Measurements from ENCODE around the gene SLC49A4.
A peak's percentile ranks its signal among the peaks of the same experiment; 100 is the strongest.

The SLC49A4 gene

DNA sequence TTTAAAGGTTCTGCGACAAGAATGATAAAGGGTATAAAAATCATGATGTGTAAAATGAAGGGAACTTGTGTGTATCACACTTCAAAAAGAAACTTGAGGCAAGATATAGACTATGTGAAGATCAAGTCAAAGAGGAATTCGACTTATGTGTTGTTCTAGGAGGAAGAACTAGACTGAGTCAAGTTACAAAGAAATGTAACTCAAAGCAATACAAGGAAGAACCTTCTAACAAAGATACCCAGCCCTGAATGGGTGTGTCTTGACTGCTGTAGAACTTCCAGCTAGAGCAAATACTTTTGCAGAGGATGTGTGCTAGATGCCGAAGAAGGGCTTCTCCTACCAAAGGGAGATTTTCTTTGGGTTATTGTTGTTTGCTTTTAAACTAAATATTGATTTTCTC, 2.4 kb downstream of the SLC49A4 start:
- ATAC-seq (replicated peaks) (no peak), DNase-seq (no peak)
- Mint-ChIP-seq H3K9me3 (no peaks in the 10 kb centered on the region), H3K4me1 (ENCODE audit: low read depth in 2 of 2) (peaks cover 23 to 33% of the 10 kb centered on the region in 2 donors), H3K36me3 (ENCODE audit: insufficient read depth) (peaks cover 12% of the 10 kb centered on the region), H3K4me3 (no peak overlapping the region), H3K27ac (peak overlapping the region in 1 of 2 donors; percentile 1), H3K27me3 (no peaks in the 10 kb centered on the region)

DNA sequence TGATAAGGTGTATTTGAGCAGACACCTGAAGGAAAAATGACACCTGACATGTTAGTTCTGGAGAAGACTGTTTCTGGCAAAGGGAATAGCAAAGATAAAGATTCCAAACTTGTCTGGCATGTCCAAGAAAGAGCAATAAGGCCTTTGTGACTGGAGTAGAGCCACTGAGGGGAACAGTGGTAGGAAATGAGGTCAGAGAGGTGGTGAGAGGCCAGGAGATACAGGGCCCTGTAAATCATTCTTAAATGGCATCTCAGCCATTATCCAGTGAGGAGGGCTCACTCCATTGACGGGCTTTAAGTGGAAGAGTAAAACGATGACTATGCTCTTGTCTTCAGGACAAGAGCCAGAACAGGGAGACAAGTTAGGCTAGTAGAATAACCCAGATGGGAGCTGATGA, 4.5 kb downstream of the SLC49A4 start:
- ATAC-seq (replicated peaks) (no peak), DNase-seq (no peak)
- no peaks in the 10 kb centered on the region for H3K27me3 Mint-ChIP-seq
- H3K9me3 Mint-ChIP-seq, result no peaks in the 10 kb centered on the region
- H3K27ac Mint-ChIP-seq, result no peak overlapping the region
- H3K36me3 Mint-ChIP-seq (ENCODE audit: insufficient read depth), result peaks cover 3% of the 10 kb centered on the region
- H3K4me1 Mint-ChIP-seq (ENCODE audit: low read depth in 2 of 2), result peaks cover 17 to 24% of the 10 kb centered on the region in 2 donors
- H3K4me3 Mint-ChIP-seq, result no peak overlapping the region

DNA sequence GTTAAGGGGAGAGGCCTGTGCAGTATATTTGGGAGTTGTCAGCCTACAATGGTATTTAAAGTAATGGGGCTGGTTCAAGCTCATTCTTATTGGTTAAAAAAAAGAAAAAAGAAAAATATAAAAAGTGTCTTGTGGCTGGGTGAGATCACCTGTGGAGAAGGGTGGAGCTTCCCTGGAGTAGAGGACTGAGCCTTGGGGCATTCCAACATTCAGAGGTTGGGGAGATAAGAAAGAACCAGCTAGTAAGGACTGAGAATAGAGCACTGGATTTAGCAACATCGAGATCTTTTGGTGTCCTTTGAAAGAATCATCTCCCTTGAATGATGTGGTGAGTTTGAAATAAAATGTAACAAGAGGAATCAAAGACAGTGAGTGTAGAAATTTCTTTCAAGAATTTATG, 5.2 kb downstream of the SLC49A4 start:
- no peak for ATAC-seq (replicated peaks)
- DNase-seq, result no peak
- Mint-ChIP-seq H3K36me3 (ENCODE audit: insufficient read depth) (no peaks in the 10 kb centered on the region), H3K27ac (no peak overlapping the region), H3K27me3 (no peaks in the 10 kb centered on the region), H3K9me3 (no peaks in the 10 kb centered on the region), H3K4me1 (ENCODE audit: low read depth in 2 of 2) (peaks cover 14 to 20% of the 10 kb centered on the region in 2 donors), H3K4me3 (no peak overlapping the region)

DNA sequence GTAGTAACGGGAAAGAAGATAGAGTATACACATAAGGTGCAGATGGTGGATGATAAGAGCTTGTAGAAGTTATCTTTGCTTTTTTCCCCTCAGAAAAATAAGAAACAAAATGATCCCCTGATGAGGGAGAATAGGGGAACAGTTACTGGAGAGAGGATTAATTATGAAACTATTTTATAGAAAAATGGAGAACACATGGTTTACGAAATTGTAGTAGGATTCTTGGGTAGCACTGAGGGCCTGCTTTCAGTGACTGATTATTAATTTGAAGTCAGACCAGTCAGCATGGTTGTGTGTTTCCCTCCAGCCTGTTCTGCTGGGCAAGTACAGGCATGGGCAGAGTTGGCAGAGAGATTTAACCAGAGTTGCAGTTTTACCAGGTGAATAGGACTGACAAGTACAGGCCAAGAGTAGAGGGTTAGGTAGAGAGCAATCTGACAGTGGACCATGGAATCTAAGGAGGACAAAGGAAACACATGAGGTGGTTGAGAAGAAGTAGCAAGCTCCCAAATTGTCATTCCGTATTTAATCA, 5.9 kb downstream of the SLC49A4 start:
- Mint-ChIP-seq H3K36me3 (ENCODE audit: insufficient read depth) (no peaks in the 10 kb centered on the region), H3K4me3 (no peak overlapping the region), H3K27me3 (no peaks in the 10 kb centered on the region), H3K4me1 (ENCODE audit: low read depth in 2 of 2) (peaks cover 12 to 17% of the 10 kb centered on the region in 2 donors), H3K27ac (no peak overlapping the region), H3K9me3 (no peaks in the 10 kb centered on the region)
- no peak for ATAC-seq (replicated peaks)
- no peak for DNase-seq

DNA sequence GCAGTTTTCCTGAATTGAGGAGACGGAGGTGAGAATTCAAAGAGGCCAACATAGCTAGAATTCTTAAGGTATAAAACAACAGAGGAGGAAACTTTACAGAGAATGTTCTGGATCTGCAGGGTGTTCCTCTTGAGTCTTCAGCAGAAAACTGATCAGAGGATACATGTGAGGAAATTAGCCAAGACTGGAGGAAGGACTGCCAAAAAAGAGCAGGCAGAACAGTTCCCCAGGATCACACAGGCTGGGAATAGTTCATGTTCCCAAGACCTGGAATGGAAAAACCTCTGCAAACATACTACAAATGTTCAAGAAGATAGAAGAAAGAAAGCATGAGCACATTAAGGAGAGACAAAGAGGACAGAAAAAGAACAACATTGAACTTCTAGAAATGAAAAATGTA, 7.5 kb downstream of the SLC49A4 start:
- no peak for ATAC-seq (replicated peaks)
- peaks cover 4 to 9% of the 10 kb centered on the region in 2 donors for H3K4me1 Mint-ChIP-seq (ENCODE audit: low read depth in 2 of 2)
- no peaks in the 10 kb centered on the region for H3K27me3 Mint-ChIP-seq
- H3K9me3 Mint-ChIP-seq, result no peaks in the 10 kb centered on the region
- no peak overlapping the region for H3K4me3 Mint-ChIP-seq
- H3K36me3 Mint-ChIP-seq (ENCODE audit: insufficient read depth), result no peaks in the 10 kb centered on the region
- no peak overlapping the region for H3K27ac Mint-ChIP-seq
- no peak for DNase-seq

DNA sequence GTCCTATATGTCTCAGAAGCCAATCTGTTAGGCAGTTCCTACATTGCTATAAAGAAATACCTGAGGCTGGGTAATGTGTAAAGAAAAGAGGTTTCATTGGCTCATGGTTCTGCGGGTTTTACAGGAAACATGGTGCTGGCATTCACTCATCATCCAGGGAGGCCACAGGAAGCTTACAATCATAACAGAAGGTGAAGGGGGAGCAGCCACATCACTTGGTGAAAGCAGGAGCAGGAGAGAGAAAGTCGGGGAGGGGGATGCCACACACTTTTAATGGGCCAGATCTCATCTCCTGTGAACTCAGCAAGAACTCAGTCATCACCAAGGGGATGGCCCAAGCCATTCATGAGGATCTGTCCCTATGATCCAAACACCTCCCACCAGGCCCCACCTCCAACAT, 9.1 kb downstream of the SLC49A4 start:
- peaks cover 4 to 9% of the 10 kb centered on the region in 2 donors for H3K4me1 Mint-ChIP-seq (ENCODE audit: low read depth in 2 of 2)
- no peaks in the 10 kb centered on the region for H3K9me3 Mint-ChIP-seq
- no peaks in the 10 kb centered on the region for H3K27me3 Mint-ChIP-seq
- H3K36me3 Mint-ChIP-seq (ENCODE audit: insufficient read depth), result no peaks in the 10 kb centered on the region
- no peak overlapping the region for H3K27ac Mint-ChIP-seq
- DNase-seq (no peak), ATAC-seq (replicated peaks) (no peak)
- H3K4me3 Mint-ChIP-seq, result no peak overlapping the region

DNA sequence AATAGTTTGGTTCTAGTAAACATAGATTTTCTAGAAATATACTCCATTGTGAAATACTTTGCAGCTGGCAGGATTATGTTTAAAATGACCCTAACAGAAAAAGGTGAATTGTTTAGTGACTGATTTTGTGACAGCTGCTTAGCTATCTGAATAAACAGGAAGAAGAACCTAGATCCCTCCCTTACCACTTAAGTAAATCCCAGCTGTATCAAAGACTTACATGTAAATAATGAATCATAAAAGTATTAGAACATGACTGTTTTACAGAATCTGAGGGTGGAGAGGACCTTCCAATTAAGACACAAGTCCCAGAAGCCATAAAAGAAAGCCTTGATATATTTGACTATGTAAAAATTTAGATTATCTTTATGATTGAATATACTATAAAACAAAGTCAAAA, 15.9 kb downstream of the SLC49A4 start:
- DNase-seq (no peak), ATAC-seq (replicated peaks) (no peak)
- Mint-ChIP-seq H3K36me3 (ENCODE audit: insufficient read depth) (no peaks in the 10 kb centered on the region), H3K4me1 (ENCODE audit: low read depth in 2 of 2) (peaks cover 0 to 3% of the 10 kb centered on the region in 2 donors), H3K9me3 (no peaks in the 10 kb centered on the region), H3K27ac (no peak overlapping the region), H3K4me3 (no peak overlapping the region), H3K27me3 (no peaks in the 10 kb centered on the region)

DNA sequence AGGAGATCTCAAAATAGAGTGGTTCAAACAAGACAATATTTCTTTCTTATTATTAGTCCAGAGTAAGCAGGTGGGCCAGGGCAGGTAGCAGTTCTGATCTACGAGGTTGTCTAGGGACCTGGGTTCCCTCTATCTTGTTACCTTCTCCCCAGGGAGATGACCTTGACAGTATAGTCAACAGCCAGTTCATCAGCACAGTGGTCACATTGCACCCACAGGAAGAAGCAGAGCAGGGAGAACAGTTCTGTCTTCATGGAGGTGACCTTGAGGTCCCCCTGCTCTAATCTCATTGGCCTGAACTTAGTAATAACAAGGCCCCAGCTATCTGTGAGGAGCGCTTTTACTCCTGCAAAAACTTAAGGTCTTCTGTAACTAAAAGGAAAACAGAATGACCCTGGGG, 21.7 kb downstream of the SLC49A4 start:
- no peaks in the 10 kb centered on the region for H3K36me3 Mint-ChIP-seq (ENCODE audit: insufficient read depth)
- H3K4me3 Mint-ChIP-seq, result no peak overlapping the region
- H3K27me3 Mint-ChIP-seq, result no peaks in the 10 kb centered on the region
- ATAC-seq (replicated peaks) (no peak), DNase-seq (no peak)
- H3K27ac Mint-ChIP-seq, result no peak overlapping the region
- no peaks in the 10 kb centered on the region for H3K9me3 Mint-ChIP-seq
- peaks cover 2 to 5% of the 10 kb centered on the region in 2 donors for H3K4me1 Mint-ChIP-seq (ENCODE audit: low read depth in 2 of 2)

DNA sequence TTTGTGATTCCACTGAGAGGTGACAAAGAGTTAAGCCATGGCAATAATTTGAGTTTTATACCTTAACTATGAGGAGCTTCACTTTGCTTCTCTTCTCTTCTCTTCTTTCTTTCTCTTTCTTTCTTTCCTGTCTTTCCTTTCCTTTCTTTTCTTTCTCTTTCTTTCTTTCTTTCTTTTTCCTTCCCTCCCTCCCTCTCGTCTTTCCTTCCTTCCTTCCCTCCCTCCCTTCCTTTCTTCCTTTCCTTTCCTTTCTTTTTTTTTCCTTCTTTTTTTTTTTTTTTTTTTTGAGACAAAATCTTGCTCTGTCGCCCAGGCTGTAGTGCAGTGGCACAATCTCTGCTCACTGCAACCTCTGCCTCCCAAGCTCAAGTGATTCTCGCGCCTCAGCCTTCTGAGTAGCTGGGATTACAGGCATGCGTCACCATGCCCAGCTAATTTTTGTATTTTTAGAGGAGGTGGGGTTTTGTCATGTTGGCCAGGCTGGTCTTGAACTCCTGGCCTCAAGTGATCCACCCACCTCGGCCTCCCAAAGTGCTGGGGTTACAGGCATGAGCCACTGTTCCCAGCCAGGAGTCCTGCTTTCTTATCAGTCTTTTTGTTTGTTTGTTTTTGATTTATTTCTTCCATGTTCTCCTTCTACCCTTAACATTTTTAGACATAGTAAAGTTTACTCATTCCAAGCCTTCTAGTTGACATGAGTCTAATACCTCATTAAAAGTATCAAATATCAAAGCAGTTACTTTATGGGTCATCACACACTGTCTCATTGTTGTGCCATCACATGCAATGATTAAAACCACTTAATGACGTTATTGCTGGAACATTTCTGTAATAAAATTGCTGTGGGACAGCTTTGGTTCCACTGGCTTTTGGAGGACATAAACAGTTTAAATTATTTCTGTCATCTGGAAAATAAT, 29.9 kb downstream of the SLC49A4 start:
- no peak for ATAC-seq (replicated peaks)
- Mint-ChIP-seq H3K36me3 (ENCODE audit: insufficient read depth) (no peaks in the 10 kb centered on the region), H3K4me1 (ENCODE audit: low read depth in 2 of 2) (peaks cover 0 to 2% of the 10 kb centered on the region in 2 donors), H3K27ac (peak overlapping the region in 1 of 2 donors; percentile 26), H3K9me3 (no peaks in the 10 kb centered on the region), H3K27me3 (no peaks in the 10 kb centered on the region), H3K4me3 (no peak overlapping the region)
- DNase-seq, result no peak

DNA sequence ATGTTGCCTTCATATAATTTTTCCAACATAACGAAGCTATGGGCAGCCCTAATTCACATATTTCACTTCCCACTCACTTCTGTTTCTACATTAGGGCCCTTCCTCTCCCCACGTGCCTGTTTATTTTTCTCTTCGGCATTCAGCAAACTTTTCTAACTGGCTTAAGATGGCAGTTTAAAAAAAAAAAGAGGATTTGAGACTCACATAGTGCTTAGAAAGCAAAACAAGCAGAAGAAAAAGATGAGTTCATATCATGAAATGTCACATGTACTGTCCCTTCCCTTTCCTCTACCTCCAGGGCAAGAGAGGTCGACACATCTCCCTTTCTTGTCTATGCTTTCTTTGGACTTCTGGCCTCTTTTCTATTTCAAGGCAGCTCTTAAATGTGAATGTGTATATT, 30.6 kb downstream of the SLC49A4 start:
- H3K27me3 Mint-ChIP-seq, result no peaks in the 10 kb centered on the region
- DNase-seq (no peak), ATAC-seq (replicated peaks) (no peak)
- no peak overlapping the region for H3K4me3 Mint-ChIP-seq
- H3K4me1 Mint-ChIP-seq (ENCODE audit: low read depth in 2 of 2), result peaks cover 0 to 2% of the 10 kb centered on the region in 2 donors
- H3K36me3 Mint-ChIP-seq (ENCODE audit: insufficient read depth), result no peaks in the 10 kb centered on the region
- no peaks in the 10 kb centered on the region for H3K9me3 Mint-ChIP-seq
- no peak overlapping the region for H3K27ac Mint-ChIP-seq

DNA sequence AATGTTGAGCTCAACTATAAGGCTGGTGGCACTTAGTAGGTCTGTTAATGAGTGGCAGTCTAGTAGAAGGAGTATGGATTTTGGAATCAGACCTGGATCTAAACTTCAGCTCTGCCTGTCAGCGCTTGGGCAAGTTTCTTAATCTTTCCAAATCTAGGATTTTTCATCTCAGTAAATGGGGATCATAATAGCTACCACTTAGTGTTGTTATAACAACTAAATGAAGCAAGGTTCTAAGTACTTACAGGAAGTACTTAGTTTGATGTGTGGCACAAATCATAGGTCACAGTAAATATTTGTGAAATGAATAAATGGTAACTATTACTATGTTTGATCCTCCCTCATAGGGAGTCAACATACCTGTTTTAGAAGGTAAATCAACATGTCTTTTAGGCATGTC, 31.4 kb downstream of the SLC49A4 start:
- no peak overlapping the region for H3K4me3 Mint-ChIP-seq
- no peaks in the 10 kb centered on the region for H3K36me3 Mint-ChIP-seq (ENCODE audit: insufficient read depth)
- ATAC-seq (replicated peaks), result no peak
- no peak for DNase-seq
- H3K9me3 Mint-ChIP-seq, result no peaks in the 10 kb centered on the region
- no peaks in the 10 kb centered on the region for H3K27me3 Mint-ChIP-seq
- no peaks in the 10 kb centered on the region for H3K4me1 Mint-ChIP-seq (ENCODE audit: low read depth in 2 of 2)
- H3K27ac Mint-ChIP-seq, result no peak overlapping the region

DNA sequence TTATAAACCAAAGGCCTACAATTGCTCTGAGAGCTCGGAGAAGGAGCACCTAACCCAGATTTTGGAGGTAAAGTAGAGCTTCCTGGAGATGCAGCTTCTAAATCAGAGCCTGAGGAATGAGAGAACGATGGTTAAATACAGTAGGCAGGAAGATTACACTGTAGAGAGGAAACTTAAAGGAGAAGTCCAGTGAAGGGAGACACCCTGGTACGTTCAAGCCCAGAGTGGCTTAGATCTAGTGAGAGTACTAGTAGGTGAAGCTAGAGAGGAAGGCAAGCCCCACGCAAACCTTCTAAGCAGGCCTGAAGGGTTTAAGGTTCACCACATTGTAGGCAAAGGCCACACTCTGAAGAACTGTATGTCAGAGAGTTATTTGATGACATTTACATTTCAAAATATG, 33.4 kb downstream of the SLC49A4 start:
- H3K27ac Mint-ChIP-seq, result no peak overlapping the region
- DNase-seq (no peak), ATAC-seq (replicated peaks) (no peak)
- no peaks in the 10 kb centered on the region for H3K4me1 Mint-ChIP-seq (ENCODE audit: low read depth in 2 of 2)
- H3K27me3 Mint-ChIP-seq, result no peaks in the 10 kb centered on the region
- no peak overlapping the region for H3K4me3 Mint-ChIP-seq
- no peaks in the 10 kb centered on the region for H3K9me3 Mint-ChIP-seq
- H3K36me3 Mint-ChIP-seq (ENCODE audit: insufficient read depth), result peaks cover 5% of the 10 kb centered on the region

DNA sequence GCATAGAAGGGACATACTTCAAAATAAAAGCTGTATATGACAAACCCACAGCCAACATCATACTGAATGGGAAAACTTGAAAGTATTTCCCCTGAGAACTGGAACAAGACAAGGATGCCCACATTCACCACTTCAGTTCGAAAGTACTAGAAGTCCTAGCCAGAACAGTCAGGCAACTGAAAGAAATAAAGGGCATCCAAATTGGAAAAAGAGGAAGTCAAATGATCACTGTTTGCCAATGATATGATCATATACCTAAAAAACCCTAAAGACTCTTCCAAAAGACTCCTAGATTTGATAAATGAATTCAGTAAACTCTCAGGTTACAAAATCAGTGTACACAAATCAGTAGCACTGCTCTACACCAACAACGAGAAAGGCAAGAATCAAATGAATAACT, 40.7 kb downstream of the SLC49A4 start:
- Mint-ChIP-seq H3K9me3 (peaks cover 0 to 1% of the 10 kb centered on the region in 2 donors), H3K4me3 (no peak overlapping the region), H3K27ac (no peak overlapping the region), H3K27me3 (no peaks in the 10 kb centered on the region), H3K4me1 (ENCODE audit: low read depth in 2 of 2) (no peaks in the 10 kb centered on the region), H3K36me3 (ENCODE audit: insufficient read depth) (peaks cover 9% of the 10 kb centered on the region)
- ATAC-seq (replicated peaks), result no peak
- no peak for DNase-seq

DNA sequence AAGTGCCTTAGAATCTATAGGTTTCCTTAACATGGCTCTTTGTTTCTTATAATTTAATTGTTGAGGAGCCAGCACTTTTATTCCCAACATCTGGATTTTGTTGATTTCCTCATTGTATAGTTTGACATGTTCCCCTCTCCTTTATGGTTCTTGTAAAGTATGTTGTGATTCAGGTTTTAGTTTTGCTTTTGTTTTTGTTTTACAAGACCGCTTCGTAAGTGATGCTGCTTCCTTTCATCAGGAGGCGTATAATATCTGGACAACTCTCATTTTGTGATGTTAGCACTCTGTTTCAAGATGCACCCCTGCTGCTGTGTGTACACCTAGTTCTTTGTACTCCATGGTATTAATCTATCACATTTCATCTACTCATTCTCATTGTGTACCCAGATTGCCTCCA, 48.7 kb downstream of the SLC49A4 start:
- no peak for DNase-seq

More for the DNA sequence above, 48.7 kb downstream of the SLC49A4 start:
- Mint-ChIP-seq H3K36me3 (ENCODE audit: insufficient read depth) (no peaks in the 10 kb centered on the region), H3K27ac (peak overlapping the region; percentile 20 to 71), H3K9me3 (no peaks in the 10 kb centered on the region), H3K27me3 (no peaks in the 10 kb centered on the region), H3K4me1 (ENCODE audit: low read depth in 2 of 2) (peaks cover 4 to 9% of the 10 kb centered on the region in 2 donors), H3K4me3 (peak overlapping the region; percentile 24 to 64)
- ATAC-seq (replicated peaks), result peak; percentile 58
